ENCODE data around the gene SAV1. TPM values are rescaled to one million over a fixed set of nuclear protein-coding genes. Genes with fewer than 3 reads are reported as not detected.

SAV1 gene
- total and polyA plus RNA-seq, 10 of the 15 experiments (the other 5 are each of a cell fraction or from before 2014, with no cell fraction given), result 10.1 to 29.1 (median 20.4) TPM

GRCh38 chr14:50633954-50634353, 34.2 kb downstream of the SAV1 start (continued):
- TF ChIP-seq HSF1 (IDR thresholded peaks at IDR 0.05; ENCODE audit: low read depth, low read length) (no peak), BCLAF1 (IDR thresholded peaks at IDR 0.05) (no peak), NKRF (conservative IDR thresholded peaks at IDR 0.05) (no peak), GATAD2B (conservative IDR thresholded peaks at IDR 0.05; ENCODE audit: low read depth) (no peak), ASH2L (IDR thresholded peaks at IDR 0.05; ENCODE audit: borderline replicate concordance, low read depth) (no peak), IRF5 (IDR thresholded peaks at IDR 0.05; ENCODE audit: borderline replicate concordance) (no peak), REST (IDR thresholded peaks at IDR 0.05; ENCODE audit: low read depth, low read length) (no peak)

All from GM12878 (cell line).